A673 (cell line): ENCODE data around the gene AGPAT3. TPM values are rescaled to one million over a fixed set of nuclear protein-coding genes. Genes with fewer than 3 reads are reported as not detected.

ENCODE experiments used
- BruUV-seq: library from RNA; stranded (reverse); fragments of 400-500 nt; replicated peaks from 2 replicates; lab custom pipeline; 2021; lab: Mats Ljungman, UMichigan
- CTCF ChIA-PET: fragments of 300-600 bp; sonication (Branson Sonifier 250); formaldehyde crosslinking; loops from one replicate; lab custom pipeline; 2022; ENCODE audit warnings: antibody characterized with exemption; lab: Charles Lee
- POLR2A ChIA-PET: fragments of 300-600 bp; sonication (Branson Sonifier 250); formaldehyde crosslinking; loops from one replicate; lab custom pipeline; 2022; ENCODE audit warnings: antibody characterized with exemption; ENCODE audit not compliant: low non-redundant PET; lab: Charles Lee
- DNase-seq: peaks from one replicate; pipeline ENCODE4 v3.0.0-alpha.2; 2015; ENCODE audit warnings: low spot score
- H3K27ac ChIP-seq: fragments of 200-600 bp; sonication (generic); 2 replicates; pipeline ENCODE4 v1.5.1; 2016; ENCODE audit warnings: mixed run types, low read depth, mild to moderate bottlenecking, mixed read lengths, antibody characterized with exemption, low read length; ENCODE audit not compliant: poor library complexity, severe bottlenecking
- H3K27me3 ChIP-seq: fragments of 200-600 bp; sonication (generic); replicated peaks from 2 replicates; pipeline ENCODE4 v1.6.1; 2017; ENCODE audit warnings: mixed run types, low read depth, mild to moderate bottlenecking, mixed read lengths, antibody characterized with exemption, low read length; ENCODE audit not compliant: insufficient read depth, poor library complexity
- H3K36me3 ChIP-seq: fragments of 200-600 bp; sonication (generic); 2 replicates; pipeline ENCODE4 v1.6.1; 2016; ENCODE audit warnings: mixed run types, mild to moderate bottlenecking, mixed read lengths, antibody characterized with exemption, low read length; ENCODE audit not compliant: insufficient read depth, poor library complexity, severe bottlenecking
- H3K4me1 ChIP-seq: fragments of 200-600 bp; sonication (generic); 2 replicates; pipeline ENCODE4 v1.6.1; 2017; ENCODE audit warnings: mixed run types, mild to moderate bottlenecking, mixed read lengths, antibody characterized with exemption, low read length; ENCODE audit not compliant: insufficient read depth, poor library complexity, severe bottlenecking
- H3K4me3 ChIP-seq: fragments of 200-600 bp; sonication (generic); 2 replicates; pipeline ENCODE4 v1.5.1; 2016; ENCODE audit warnings: low read depth, mixed run types, mild to moderate bottlenecking, mixed read lengths, low read length; ENCODE audit not compliant: poor library complexity, severe bottlenecking
- H3K9me3 ChIP-seq: fragments of 200-600 bp; sonication (generic); 2 replicates; pipeline ENCODE4 v1.6.1; 2016; ENCODE audit warnings: mixed run types, low read depth, mild to moderate bottlenecking, mixed read lengths, antibody characterized with exemption, low read length; ENCODE audit not compliant: poor library complexity, severe bottlenecking
- CTCF ChIP-seq: fragments of 300-800, 200-600 bp; sonication (generic); conservative IDR thresholded peaks from 2 replicates; pipeline ENCODE4 v1.5.1; 2017; ENCODE audit warnings: low read depth, mild to moderate bottlenecking, antibody characterized with exemption, low read length, moderate library complexity, mixed read lengths
- EZH2 ChIP-seq: fragments of 200-600 bp; sonication (generic); IDR thresholded peaks from 2 replicates; pipeline ENCODE4 v1.6.1; 2017; ENCODE audit warnings: borderline replicate concordance, low read depth, mild to moderate bottlenecking, mixed read lengths, antibody characterized with exemption, low read length; ENCODE audit not compliant: poor library complexity, severe bottlenecking
- intact Hi-C: fragments of 100-400 bp; cut with micrococcal nuclease; formaldehyde crosslinking; loops from one replicate; pipeline ENCODE4 v1.10.0; 2022; ENCODE audit not compliant: unreplicated experiment
- total RNA-seq: library from RNA; stranded (reverse); gene quantifications from 2 replicates; pipeline ENCODE4 v1.2.3, GENCODE V29; 2021

AGPAT3 gene
- total RNA-seq, 1 experiment from 2014 or later = 69.6 TPM

GRCh38 chr21:43961382-43961909 is 96.4 kb downstream of the AGPAT3 start:
- CTCF ChIA-PET = no interaction called here
- Histone ChIP-seq H3K27ac (no peak overlapping the region), H3K4me1 (peaks cover 15% of the 10 kb centered on the region), H3K36me3 (peaks cover 6% of the 10 kb centered on the region), H3K4me3 (no peak overlapping the region), H3K27me3 (no peaks in the 10 kb centered on the region), H3K9me3 (no peaks in the 10 kb centered on the region)
- BruUV-seq = no TSS peak
- POLR2A ChIA-PET = no interaction called here
- intact Hi-C loops = no loop called here
- no peak for DNase-seq
- TF ChIP-seq CTCF = no peak
- TF ChIP-seq EZH2 = no peak

GRCh38 chr21:43965911-43966585 is 101.0 kb downstream of the AGPAT3 start:
- Histone ChIP-seq H3K4me3 (no peak overlapping the region), H3K9me3 (no peaks in the 10 kb centered on the region), H3K27me3 (no peaks in the 10 kb centered on the region), H3K36me3 (peaks cover 13% of the 10 kb centered on the region), H3K27ac (no peak overlapping the region), H3K4me1 (no peaks in the 10 kb centered on the region)
- no peak for DNase-seq
- intact Hi-C loops = no loop called here
- no TSS peak for BruUV-seq
- ChIA-PET CTCF (no interaction called here), POLR2A (no interaction called here)
- no peak for TF ChIP-seq CTCF
- TF ChIP-seq EZH2 = no peak

- intact Hi-C loops = no loop called here
- Histone ChIP-seq H3K9me3 (no peaks in the 10 kb centered on the region), H3K27me3 (no peaks in the 10 kb centered on the region), H3K4me1 (no peaks in the 10 kb centered on the region), H3K27ac (no peak overlapping the region), H3K36me3 (peaks cover 11% of the 10 kb centered on the region), H3K4me3 (no peak overlapping the region)
- BruUV-seq = no TSS peak
- ChIA-PET POLR2A (no interaction called here), CTCF (no interaction called here)
- no peak for DNase-seq
- TF ChIP-seq EZH2 = no peak
- no peak for TF ChIP-seq CTCF
These were observed 102.0 kb downstream of the AGPAT3 start for GRCh38 chr21:43966946-43967512.
